Psoas muscle (tissue), 8 donors: Measurements from ENCODE around the gene S100P. TPM values are rescaled to one million over a fixed set of nuclear protein-coding genes. Genes with fewer than 3 reads are reported as not detected.

ENCODE experiments used
- ATAC-seq, 4 donors: fragments of 200-7000 bp; cut with Tn5 transposase; one replicate each; pipeline ENCODE4 v1.9.1; 2020; ENCODE audit warnings: moderate library complexity in 3 of 4, mild to moderate bottlenecking in 2 of 4
- DNase-seq, 2 donors: peaks; one replicate each; pipeline ENCODE4 v3.0.0-alpha.2; 2020
- H3K27ac ChIP-seq: fragments of 200-600 bp; one replicate; pipeline ENCODE4 v1.8.0; 2022
- H3K27me3 ChIP-seq, 3 donors: fragments of 200-600 bp in 1 of 3; one replicate each; pipeline versions ENCODE4 v1.6.1 to v1.8.0; 2013 to 2022; ENCODE audit warnings: low read length in 2 of 3, mild to moderate bottlenecking in 2 of 3, moderate library complexity in 1 of 3; ENCODE audit not compliant: insufficient read depth in 3 of 3
- H3K36me3 ChIP-seq, 2 donors: fragments of 200-600 bp in 1 of 2; one replicate each; pipeline versions ENCODE4 v1.6.1 to v1.8.0; 2013 to 2022; ENCODE audit warnings: low read depth in 1 of 2, mild to moderate bottlenecking in 1 of 2, moderate library complexity in 1 of 2; ENCODE audit not compliant: insufficient read depth in 1 of 2
- H3K4me1 ChIP-seq: fragments of 200-600 bp; one replicate; pipeline ENCODE4 v1.8.0; 2022
- H3K4me3 ChIP-seq: fragments of 200-600 bp; one replicate; pipeline ENCODE4 v1.8.0; 2022; ENCODE audit warnings: mild to moderate bottlenecking
- H3K9me3 ChIP-seq: fragments of 200-600 bp; one replicate; pipeline ENCODE4 v1.8.0; 2022
- WGBS, 3 donors: extraction: QIAGEN DNeasy Blood & Tissue Kit; methylation state at CpG; one replicate each; pipeline versions ENCODE4 v1.1.6 to v1.1.7; 2013; 5-methylcytosine and 5-hydroxymethylcytosine counted together
- intact Hi-C, 2 donors: fragments of 100-400 bp; cut with DNase I; formaldehyde crosslinking; loops; one replicate each; pipeline versions ENCODE4 v1.11.0 to v1.14.2; 2022
- polyA plus RNA-seq, 3 donors: library from polyadenylated mRNA; stranded (reverse); fragments of 200-250 nt; gene quantifications; one replicate each; pipeline ENCODE4 v1.2.3, GENCODE V29; 2013
- total RNA-seq, 4 donors: library from RNA; stranded (reverse); fragmentation: NEBNext Ultra II Directional in 2 of 4; extraction: Animal tissue kit (Norgen Biotek cat#: 25700) in 2 of 4; gene quantifications; one replicate each; pipeline versions ENCODE4 v1.2.1 to v1.2.4, GENCODE V29; 2021 to 2023
- TF ChIP-seq, protein P1 (sequence below): fragments of 200-600 bp; IDR thresholded peaks from one replicate; pipeline ENCODE4 v1.8.0; 2022; ENCODE audit warnings: antibody characterized with exemption
- donor health status: healthy with polysubstance abuse.
- donor health status: DM: no; HTN: no; CAD: no; lungs with moderate emphysema.
- donor health status: Bipolar disorder and iron deficiency.
- donor health status: healthy.
- donor health status: DM: yes; HTN: yes; CAD: no.
- donor health status: DM: no; HTN: no; CAD: no.
- donor health status: DM: no; HTN: no; CAD: no.
- donor health status: DM: yes; HTN: yes; CAD: no.

Gene S100P
- total and polyA plus RNA-seq, 7 donors, result 0.34 to 1.5 (median 0.36) TPM; not detected in 1

DNA sequence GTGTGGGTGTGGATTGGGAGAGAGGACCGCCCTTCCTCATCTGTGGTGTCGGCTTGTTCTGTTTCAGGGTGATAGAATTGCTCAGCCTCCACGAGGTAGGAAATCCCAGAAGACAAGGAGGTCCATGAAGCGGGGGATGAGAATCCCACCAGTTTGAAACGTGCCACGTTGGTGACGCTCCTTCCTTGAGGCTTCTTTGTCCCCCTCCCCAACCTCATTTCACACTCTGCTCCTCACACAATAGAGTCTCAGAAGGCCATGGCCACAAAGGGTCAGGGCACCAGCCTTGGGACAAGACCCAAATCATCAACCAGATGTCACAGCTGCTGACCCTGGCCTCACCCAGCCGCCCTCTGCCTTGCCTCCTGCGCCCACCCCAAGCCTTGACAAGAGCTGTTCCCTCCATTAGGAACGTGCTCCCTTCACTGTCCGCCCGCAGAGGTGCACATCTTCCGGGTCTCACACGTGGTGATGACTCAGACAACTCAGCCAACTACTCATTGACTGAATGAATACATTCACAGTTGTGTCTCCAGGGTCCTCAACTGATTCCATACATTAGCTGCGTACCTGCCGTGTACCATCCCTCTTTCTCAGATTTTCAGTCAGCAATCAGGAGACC lies 40.6 kb downstream of the S100P start:
- Histone ChIP-seq H3K27me3 (no peaks in the 10 kb centered on the region), H3K9me3 (no peaks in the 10 kb centered on the region), H3K36me3 (no peaks in the 10 kb centered on the region), H3K4me3 (no peak overlapping the region), H3K4me1 (peaks cover 12% of the 10 kb centered on the region), H3K27ac (no peak overlapping the region)
- WGBS, 3 donors, result 83 to 89% (median 83%) methylated on average over 16 of the region's 16 CpGs
- intact Hi-C loops, result loop anchor here (5.0 kb wide), 1 partner anchor 33 kb away; no protein-coding TSS in a partner anchor
- ATAC-seq (no peak), DNase-seq (no peak)
- TF ChIP-seq, protein P1, sequence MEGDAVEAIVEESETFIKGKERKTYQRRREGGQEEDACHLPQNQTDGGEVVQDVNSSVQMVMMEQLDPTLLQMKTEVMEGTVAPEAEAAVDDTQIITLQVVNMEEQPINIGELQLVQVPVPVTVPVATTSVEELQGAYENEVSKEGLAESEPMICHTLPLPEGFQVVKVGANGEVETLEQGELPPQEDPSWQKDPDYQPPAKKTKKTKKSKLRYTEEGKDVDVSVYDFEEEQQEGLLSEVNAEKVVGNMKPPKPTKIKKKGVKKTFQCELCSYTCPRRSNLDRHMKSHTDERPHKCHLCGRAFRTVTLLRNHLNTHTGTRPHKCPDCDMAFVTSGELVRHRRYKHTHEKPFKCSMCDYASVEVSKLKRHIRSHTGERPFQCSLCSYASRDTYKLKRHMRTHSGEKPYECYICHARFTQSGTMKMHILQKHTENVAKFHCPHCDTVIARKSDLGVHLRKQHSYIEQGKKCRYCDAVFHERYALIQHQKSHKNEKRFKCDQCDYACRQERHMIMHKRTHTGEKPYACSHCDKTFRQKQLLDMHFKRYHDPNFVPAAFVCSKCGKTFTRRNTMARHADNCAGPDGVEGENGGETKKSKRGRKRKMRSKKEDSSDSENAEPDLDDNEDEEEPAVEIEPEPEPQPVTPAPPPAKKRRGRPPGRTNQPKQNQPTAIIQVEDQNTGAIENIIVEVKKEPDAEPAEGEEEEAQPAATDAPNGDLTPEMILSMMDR, result no peak

DNA sequence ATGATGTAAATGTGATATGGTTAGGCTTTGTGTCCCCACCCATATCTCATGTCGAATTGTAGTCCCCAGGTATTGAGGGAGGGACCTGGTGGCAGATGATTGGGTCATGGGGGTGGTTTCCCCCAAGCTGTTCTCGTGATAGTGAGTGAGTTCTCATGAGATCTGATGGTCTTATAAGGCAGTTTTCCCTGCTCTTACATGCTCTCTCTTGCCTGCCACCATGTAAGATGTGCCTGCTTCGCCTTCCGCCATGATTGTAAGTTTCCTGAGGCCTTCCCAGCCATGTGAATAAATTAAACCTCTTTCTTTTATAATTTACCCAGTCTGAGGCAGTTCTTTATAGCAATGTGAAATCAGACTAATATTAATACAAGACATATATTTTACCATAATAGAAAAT lies 46.2 kb downstream of the S100P start:
- TF ChIP-seq, protein P1, result no peak
- ATAC-seq, result no peak
- intact Hi-C loops, result no loop called here

DNA sequence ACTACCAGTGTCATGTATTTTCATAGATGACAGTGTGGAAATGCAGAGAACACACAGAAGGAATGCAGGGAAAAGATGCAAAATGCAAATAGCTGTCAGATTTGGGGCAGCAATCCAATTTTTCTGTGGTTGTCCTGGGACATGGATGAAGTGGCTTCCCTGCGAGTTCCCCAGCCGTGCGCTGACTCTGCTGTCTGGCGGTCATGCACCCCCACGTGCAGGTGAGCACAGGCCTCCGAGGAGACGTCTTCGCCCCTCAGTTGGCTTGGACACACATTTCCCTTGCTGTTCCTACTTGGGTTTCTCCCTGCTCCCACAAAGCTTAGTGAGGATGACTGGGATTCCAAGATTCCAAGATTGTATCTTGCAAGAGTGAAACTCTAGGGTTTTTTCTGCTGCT lies 46.7 kb downstream of the S100P start:
- DNase-seq, result no peak
- intact Hi-C loops, result no loop called here
- Histone ChIP-seq H3K9me3 (no peaks in the 10 kb centered on the region), H3K27me3 (no peaks in the 10 kb centered on the region), H3K36me3 (no peaks in the 10 kb centered on the region), H3K27ac (no peak overlapping the region), H3K4me3 (no peak overlapping the region), H3K4me1 (no peaks in the 10 kb centered on the region)
- WGBS, 3 donors, result 77 to 90% (median 87%) methylated on average over 8 of the region's 8 CpGs
- TF ChIP-seq, protein P1, result no peak
- no peak for ATAC-seq

More for the DNA sequence above, 46.2 kb downstream of the S100P start:
- H3K9me3 ChIP-seq, result no peaks in the 10 kb centered on the region
- H3K27me3 ChIP-seq, result no peaks in the 10 kb centered on the region
- no peak for DNase-seq
- H3K4me1 ChIP-seq, result no peaks in the 10 kb centered on the region
- no peaks in the 10 kb centered on the region for H3K36me3 ChIP-seq
- no peak overlapping the region for H3K4me3 ChIP-seq
- WGBS, 3 donors, result 80 to 86% (median 83%) methylated on average over 4 of the region's 4 CpGs
- no peak overlapping the region for H3K27ac ChIP-seq

DNA sequence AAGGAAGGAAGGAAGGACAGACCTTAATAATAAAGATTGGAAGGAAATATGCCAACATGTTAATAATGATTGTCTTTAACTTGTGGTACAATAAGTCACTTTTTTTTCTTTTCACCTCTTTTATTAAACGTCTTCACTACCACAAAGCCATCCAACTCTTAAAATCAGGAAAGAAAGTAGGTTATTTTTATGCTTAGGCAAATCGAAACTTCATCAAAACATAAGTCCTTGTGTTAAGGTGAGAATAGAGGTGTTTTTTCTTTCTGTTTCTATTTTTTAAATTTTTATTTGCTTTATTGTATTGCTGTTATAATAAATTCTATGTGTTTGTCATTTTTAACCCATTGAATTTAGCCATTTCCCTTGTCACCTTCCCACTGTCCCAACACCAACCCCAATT lies 48.8 kb downstream of the S100P start:
- Histone ChIP-seq H3K36me3 (no peaks in the 10 kb centered on the region), H3K27me3 (no peaks in the 10 kb centered on the region), H3K4me3 (no peak overlapping the region), H3K9me3 (no peaks in the 10 kb centered on the region), H3K27ac (no peak overlapping the region), H3K4me1 (no peaks in the 10 kb centered on the region)
- TF ChIP-seq, protein P1, result no peak
- DNase-seq, result no peak
- no peak for ATAC-seq
- intact Hi-C loops, result no loop called here
- WGBS, 3 donors, result 71 to 91% (median 78%) methylated on average over 2 of the region's 2 CpGs

DNA sequence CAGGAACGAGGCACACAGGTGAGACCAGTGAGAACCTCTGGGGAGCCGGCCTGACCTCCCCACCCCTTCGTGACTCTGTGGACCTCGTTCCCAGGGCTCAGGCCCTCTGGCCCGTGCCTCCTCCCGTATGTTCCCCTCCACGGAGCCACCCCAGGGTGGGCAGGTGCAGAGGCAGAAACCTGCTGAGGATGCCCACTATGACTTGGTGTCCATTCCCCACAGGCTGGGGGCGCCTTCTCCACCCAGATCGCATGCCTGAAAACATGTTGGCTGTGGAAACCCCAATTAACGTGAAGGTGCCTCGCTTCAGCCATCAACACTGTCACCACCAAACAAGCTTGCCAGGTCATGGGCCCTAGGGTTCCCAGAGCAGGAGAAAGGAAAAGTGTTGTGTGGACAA lies 49.3 kb downstream of the S100P start:
- intact Hi-C loops, result no loop called here
- Histone ChIP-seq H3K4me3 (no peak overlapping the region), H3K36me3 (no peaks in the 10 kb centered on the region), H3K9me3 (no peaks in the 10 kb centered on the region), H3K27me3 (no peaks in the 10 kb centered on the region), H3K4me1 (no peaks in the 10 kb centered on the region), H3K27ac (no peak overlapping the region)
- 74 to 84% (median 75%) methylated on average over 11 of the region's 11 CpGs for WGBS, 3 donors
- DNase-seq, result no peak
- ATAC-seq, result peak in 1 of 4 donors; percentile 14
- TF ChIP-seq, protein P1, result no peak
